Measurements from ENCODE around the gene RNF214. TPM values are rescaled to one million over a fixed set of nuclear protein-coding genes. Genes with fewer than 3 reads are reported as not detected.

The RNF214 gene
- total RNA-seq, 1 donor from 2014 or later, result 28.9 TPM

- TF ChIP-seq, protein P1, sequence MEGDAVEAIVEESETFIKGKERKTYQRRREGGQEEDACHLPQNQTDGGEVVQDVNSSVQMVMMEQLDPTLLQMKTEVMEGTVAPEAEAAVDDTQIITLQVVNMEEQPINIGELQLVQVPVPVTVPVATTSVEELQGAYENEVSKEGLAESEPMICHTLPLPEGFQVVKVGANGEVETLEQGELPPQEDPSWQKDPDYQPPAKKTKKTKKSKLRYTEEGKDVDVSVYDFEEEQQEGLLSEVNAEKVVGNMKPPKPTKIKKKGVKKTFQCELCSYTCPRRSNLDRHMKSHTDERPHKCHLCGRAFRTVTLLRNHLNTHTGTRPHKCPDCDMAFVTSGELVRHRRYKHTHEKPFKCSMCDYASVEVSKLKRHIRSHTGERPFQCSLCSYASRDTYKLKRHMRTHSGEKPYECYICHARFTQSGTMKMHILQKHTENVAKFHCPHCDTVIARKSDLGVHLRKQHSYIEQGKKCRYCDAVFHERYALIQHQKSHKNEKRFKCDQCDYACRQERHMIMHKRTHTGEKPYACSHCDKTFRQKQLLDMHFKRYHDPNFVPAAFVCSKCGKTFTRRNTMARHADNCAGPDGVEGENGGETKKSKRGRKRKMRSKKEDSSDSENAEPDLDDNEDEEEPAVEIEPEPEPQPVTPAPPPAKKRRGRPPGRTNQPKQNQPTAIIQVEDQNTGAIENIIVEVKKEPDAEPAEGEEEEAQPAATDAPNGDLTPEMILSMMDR (IDR thresholded peaks at IDR 0.05), result no peak
- intact Hi-C loops (cut with DNase I), result no loop called here
- no peak for DNase-seq
- Histone ChIP-seq H3K36me3 (peaks cover 56% of the 10 kb centered on the region), H3K9me3 (no peaks in the 10 kb centered on the region), H3K4me1 (peaks cover 2% of the 10 kb centered on the region), H3K27me3 (ENCODE audit: low read depth) (no peaks in the 10 kb centered on the region), H3K27ac (no peak overlapping the region), H3K4me3 (no peak overlapping the region)
- ATAC-seq, result no peak
Observed at GRCh38 chr11:117239295-117239694, 6.8 kb downstream of the RNF214 start.

GRCh38 chr11:117248341-117248740, 15.9 kb downstream of the RNF214 start:
- H3K4me1 ChIP-seq, result no peaks in the 10 kb centered on the region
- H3K27me3 ChIP-seq (ENCODE audit: low read depth), result no peaks in the 10 kb centered on the region
- intact Hi-C loops (cut with DNase I), result no loop called here
- no peak overlapping the region for H3K4me3 ChIP-seq
- TF ChIP-seq, protein P1 (IDR thresholded peaks at IDR 0.05), result no peak
- no peaks in the 10 kb centered on the region for H3K9me3 ChIP-seq
- DNase-seq (no peak), ATAC-seq (no peak)
- H3K36me3 ChIP-seq, result peaks cover 75% of the 10 kb centered on the region
- no peak overlapping the region for H3K27ac ChIP-seq

GRCh38 chr11:117249571-117249970, 17.1 kb downstream of the RNF214 start:
- no peak overlapping the region for H3K27ac ChIP-seq
- H3K27me3 ChIP-seq (ENCODE audit: low read depth), result no peaks in the 10 kb centered on the region
- ATAC-seq (no peak), DNase-seq (no peak)
- no peak overlapping the region for H3K4me3 ChIP-seq
- H3K4me1 ChIP-seq, result no peaks in the 10 kb centered on the region
- TF ChIP-seq, protein P1 (IDR thresholded peaks at IDR 0.05), result no peak
- intact Hi-C loops (cut with DNase I), result no loop called here
- no peaks in the 10 kb centered on the region for H3K9me3 ChIP-seq
- peaks cover 74% of the 10 kb centered on the region for H3K36me3 ChIP-seq

- H3K9me3 ChIP-seq, result no peaks in the 10 kb centered on the region
- H3K36me3 ChIP-seq, result peaks cover 65% of the 10 kb centered on the region
- H3K27ac ChIP-seq, result no peak overlapping the region
- no peak overlapping the region for H3K4me3 ChIP-seq
- ATAC-seq (no peak), DNase-seq (no peak)
- TF ChIP-seq, protein P1 (IDR thresholded peaks at IDR 0.05), result no peak
- intact Hi-C loops (cut with DNase I), result no loop called here
- H3K27me3 ChIP-seq (ENCODE audit: low read depth), result no peaks in the 10 kb centered on the region
- H3K4me1 ChIP-seq, result no peaks in the 10 kb centered on the region
Observed at GRCh38 chr11:117251506-117251905, 19.0 kb downstream of the RNF214 start.

DNA sequence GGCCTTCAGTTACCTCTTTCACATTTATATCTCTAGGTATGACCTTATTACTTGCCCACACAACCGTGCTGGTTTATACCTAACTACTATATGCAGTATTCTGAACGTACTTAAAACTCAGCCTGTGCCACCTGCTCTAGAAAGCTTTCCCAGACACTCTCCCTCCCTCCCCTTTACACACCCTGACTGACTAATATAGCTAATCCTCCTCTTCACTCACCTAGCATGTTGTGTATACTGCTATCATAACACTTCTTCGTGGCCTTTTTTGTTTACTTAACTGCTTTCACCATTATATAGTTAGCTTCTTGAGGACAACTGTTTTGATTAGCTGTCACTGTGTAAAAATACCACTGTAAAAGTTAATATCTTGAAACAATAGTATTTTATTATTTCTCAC, 23.5 kb downstream of the RNF214 start:
- Histone ChIP-seq H3K27me3 (ENCODE audit: low read depth) (no peaks in the 10 kb centered on the region), H3K4me1 (no peaks in the 10 kb centered on the region), H3K4me3 (no peak overlapping the region), H3K9me3 (no peaks in the 10 kb centered on the region), H3K36me3 (peaks cover 31% of the 10 kb centered on the region), H3K27ac (no peak overlapping the region)
- TF ChIP-seq, protein P1 (IDR thresholded peaks at IDR 0.05), result no peak
- intact Hi-C loops (cut with DNase I), result no loop called here
- DNase-seq (no peak), ATAC-seq (no peak)

GRCh38 chr11:117256573-117256972, 24.1 kb downstream of the RNF214 start:
- peaks cover 37% of the 10 kb centered on the region for H3K36me3 ChIP-seq
- no peaks in the 10 kb centered on the region for H3K9me3 ChIP-seq
- H3K27ac ChIP-seq, result no peak overlapping the region
- H3K27me3 ChIP-seq (ENCODE audit: low read depth), result no peaks in the 10 kb centered on the region
- DNase-seq (no peak), ATAC-seq (no peak)
- intact Hi-C loops (cut with DNase I), result no loop called here
- H3K4me3 ChIP-seq, result no peak overlapping the region
- TF ChIP-seq, protein P1 (IDR thresholded peaks at IDR 0.05), result no peak
- H3K4me1 ChIP-seq, result no peaks in the 10 kb centered on the region

Data from lower lobe of right lung (tissue), 2 donors.